ENCODE results near the gene RPH3AL.

GRCh38 chr17:345261-345660 lies 7.3 kb downstream of the RPH3AL start:
- no peak for TF ChIP-seq CTCF (conservative IDR thresholded peaks at IDR 0.05)
- no peak for TF ChIP-seq EZH2 (IDR thresholded peaks at IDR 0.05; ENCODE audit: low read depth)
